HG02678 (cell line): ENCODE data around the gene ZNF710.

ENCODE experiments used
- ATAC-seq: cut with Tn5 transposase; IDR thresholded peaks from one replicate; pipeline ENCODE4 v1.9.1; 2021; ENCODE audit warnings: mild to moderate bottlenecking, moderate library complexity; ENCODE audit not compliant: unreplicated experiment

Gene ZNF710

DNA sequence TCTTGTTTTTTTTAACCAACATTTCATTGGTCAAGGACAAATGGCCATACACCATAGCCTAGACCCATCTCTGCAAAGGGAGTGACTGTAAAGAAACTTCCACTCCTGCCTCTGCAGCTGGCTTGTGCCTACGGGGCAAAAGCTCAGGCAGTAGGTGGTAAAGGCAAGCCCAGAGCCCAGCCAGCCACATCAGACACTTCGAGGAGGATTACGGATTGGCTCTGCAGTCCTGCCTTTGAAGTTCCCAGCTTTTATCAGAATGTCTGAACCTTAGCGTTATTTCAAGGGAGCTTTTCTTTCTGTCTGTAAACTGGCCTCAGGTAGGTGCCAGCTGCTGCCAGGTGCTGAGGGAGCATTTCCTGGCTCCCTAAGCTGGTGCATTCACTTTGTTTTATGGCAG is 15.6 kb downstream of the ZNF710 start:
- ATAC-seq: no peak

DNA sequence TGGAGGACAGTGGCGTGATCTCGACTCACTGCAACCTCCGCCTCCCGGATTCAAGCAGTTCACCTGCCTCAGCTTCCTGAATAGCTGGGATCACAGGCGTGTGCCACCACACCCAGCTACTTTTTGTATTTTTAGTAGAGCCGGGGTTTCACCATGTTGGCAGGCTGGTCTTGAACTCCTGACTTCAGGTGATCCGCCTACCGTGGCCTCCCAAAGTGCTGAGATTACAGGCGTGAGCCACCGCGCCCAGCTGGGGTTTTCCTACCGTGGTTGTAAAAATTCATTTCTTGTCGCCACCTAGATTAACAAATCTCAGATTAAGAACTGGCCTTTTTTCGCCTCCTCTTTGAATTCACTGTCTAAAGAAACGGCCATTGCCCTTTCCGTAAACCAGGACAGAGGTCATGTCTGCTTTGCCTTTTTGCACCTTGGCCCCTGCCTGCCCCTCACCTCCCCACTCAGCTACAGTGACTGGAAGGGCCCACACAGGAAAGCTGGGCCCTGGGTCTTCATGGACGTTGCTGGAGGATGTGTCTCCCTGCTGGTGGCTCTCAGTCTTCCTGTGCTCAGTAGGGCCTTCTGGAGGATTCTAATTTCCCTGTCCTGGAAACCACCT is 17.2 kb downstream of the ZNF710 start:
- ATAC-seq: no peak

DNA sequence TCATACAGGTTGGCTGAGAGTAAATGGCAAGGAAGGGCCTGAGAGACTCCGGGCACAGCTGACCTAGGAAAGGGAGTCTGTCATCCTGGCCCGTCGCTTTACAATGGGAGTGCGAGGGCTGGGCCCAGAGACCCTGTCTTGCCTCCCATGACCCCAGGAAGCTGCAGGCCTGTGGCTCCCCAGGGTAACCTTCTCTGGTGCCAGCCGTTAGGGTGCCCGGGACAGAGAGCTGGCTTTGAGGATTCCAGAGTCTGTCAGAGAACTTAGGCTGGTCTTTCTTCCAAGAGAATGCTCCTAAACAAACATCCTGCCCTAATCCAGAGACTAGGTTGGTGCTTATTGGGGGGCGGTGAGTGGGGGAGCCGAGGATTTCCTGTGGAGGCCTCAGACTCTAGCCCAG is 18.5 kb downstream of the ZNF710 start:
- ATAC-seq: no peak

DNA sequence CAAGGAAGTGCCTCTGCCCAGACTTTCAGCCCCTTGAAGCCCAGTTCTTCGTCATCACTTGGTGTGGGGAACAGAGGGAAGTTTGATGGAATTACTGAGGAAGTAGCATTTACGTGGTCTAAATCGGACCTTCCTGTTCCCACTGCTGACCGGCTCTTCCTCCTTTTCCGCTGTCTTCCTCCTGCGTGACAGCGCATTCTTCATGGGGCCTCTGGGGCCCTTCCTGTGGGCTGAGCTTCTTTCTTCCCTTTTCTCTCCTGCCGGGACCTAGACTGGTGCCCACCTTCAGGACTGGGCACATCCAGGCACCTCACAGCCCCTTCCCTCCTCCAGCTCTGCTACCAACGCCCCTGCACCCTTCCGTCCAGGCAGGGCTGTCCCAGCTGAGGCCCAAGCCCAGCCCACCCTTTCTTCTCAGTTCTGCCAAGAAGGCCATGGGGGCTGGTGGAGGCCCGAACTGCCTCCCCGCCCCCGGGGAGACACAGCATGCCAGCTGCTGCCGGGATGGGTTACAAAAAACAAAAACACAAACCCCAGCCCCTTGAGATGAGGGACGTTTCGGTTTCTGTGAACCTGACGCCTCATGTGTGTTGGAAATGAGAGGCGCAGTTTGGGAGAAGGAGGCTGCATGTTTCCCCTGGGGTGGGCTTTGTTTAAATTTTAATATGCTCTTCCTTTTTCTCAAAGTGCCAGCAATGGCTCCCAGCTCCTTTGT is 19.1 kb downstream of the ZNF710 start:
- ATAC-seq: no peak

DNA sequence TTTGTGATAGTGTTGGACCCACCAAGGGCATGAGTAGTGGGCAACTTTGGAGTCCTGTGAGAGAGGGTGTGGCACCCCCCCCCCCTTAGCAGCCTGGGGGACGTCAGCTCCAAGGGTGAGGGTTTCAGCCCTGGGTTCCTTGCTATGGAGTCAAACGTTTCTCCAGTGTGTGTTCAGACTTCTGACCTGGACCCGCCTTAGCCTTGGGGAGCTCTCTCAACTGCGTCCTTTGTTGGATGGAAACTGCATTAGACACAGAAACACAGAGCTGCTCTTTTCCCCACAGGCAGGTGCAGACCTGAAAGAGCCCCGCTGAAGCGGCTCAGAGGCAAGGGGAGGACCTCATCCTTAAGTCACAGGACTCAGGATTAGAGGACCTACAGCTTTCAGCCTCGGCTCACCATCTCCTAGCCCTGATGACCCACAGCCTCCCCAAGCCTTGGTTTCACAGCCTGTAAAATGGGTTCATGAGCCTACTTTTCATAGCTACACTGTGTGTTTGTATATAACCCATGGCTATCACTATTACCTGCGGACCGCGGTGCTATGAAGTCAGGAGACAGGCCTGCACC is 19.9 kb downstream of the ZNF710 start:
- ATAC-seq: no peak

DNA sequence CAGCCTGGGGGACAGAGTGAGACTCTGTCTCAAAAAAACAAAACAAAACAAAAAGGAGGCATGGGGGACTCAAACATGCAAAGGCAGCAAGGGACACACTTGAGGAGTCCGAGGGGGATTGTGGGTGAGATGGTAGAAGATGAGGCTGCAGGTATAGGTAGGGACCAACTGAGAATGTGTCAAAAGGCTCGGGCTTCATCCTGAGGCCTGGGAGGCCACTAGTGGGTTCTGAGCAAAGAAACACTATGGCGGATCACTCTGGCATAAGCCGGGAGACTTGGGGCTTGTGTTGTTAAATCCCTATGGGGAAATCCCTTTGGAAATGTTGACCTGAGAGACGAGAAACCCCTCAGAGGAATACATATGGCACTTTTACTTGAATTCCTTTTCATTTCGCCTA is 21.2 kb downstream of the ZNF710 start:
- no peak for ATAC-seq

DNA sequence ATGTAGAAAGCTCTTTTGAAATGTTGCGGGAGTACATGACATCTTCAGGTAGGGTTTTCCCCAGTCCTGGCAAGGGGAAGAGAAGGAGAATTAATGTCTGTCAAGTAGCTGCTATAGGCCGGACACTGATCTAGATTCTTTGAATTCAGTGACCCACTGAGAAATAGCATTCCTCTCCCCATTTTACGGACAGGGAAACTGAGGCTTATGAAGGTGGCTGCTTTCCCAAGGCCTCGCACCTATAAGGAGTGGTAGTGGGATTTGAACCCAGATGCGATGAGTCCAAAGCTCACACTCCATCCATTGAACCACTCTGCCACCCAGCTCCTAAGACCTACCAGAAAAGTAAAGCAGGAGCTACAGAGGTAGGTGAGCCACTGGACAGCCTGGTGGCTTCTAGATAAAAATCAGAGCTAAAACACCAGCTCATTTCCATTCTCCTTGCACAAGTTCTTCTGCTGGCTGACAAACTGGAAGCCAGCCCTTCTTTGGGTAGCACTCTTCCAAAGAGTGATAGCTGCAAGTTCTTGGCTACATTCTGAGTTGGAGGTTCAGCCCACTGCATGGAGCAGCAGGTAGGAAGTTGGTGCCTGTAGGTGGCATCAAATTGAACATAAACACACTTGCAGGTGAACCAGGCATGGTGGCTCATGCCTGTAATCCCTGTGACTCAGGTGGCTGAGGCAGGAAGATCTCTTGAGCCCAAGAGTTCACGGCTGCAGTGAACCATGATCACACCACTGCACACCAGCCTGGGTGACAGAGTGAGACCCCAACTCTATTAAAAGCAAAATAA is 22.0 kb downstream of the ZNF710 start:
- ATAC-seq: no peak

DNA sequence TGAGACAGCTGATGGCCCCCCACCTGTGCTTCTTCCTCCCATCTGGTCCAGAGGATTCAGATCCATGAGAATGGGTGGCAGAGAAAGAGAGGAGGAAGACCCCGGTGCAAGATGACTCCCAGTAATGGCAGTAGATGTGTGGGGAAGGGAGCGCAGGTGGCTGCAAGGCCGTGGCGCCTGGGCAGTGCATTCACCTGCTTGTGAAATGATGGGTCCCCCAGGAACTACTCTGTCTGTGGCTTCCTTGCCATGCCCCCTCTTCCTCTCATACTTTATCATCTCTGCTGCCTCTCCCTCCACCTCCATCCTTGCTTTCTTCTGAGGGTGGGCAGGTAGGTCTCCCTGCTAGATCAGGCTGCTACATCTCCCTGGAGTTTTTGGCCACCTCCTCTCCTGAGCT is 23.3 kb downstream of the ZNF710 start:
- ATAC-seq: no peak

DNA sequence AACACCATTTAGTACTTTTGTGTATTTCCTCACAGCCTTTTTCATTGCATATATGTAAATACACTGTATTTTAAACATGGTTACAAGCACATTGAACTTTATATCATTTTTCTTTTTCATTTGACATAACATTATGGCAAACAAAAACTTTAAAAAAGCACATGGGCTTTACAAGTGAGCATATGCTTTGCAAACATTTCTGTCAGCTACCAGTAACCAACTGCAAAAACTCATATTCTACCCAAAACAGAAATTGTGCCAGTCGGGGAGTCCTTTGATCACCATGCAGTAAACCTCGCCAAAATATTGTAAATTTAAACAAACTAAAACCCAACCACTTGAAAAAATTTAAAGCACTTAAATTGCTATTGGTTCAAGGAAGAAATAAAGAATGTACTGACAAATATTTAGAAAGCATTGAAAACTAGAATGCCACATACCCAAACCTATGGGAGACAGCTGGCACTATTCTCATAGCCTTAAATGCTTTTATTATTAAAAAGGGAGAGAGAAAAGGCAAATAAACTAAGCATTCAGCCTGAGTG is 24.4 kb downstream of the ZNF710 start:
- no peak for ATAC-seq

DNA sequence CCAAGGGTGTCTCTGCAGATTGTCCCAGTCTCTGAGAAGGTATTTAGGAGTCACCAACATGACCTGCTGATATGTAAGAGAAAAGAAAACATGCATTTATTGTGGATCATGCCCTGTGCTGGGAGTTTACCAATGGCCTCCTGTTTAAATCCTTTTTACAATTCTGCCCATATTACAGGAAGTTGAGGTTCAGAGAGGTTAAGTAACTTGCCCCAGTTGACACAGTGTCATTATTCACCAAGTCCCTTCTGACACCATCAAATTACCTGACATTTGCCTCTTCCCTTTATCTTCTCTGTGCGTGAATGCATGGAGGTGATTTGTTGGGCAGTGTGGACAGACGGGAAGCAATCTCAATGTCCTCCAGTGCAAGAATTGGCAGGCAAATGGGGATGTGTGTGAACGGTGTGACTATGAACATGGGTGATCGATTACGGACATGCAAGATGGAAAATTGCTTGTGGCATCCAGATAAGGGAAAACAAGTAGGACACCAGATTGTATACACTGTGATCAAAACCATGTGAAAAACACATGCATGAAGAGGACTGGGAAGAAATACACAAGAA is 27.3 kb downstream of the ZNF710 start:
- ATAC-seq: no peak

DNA sequence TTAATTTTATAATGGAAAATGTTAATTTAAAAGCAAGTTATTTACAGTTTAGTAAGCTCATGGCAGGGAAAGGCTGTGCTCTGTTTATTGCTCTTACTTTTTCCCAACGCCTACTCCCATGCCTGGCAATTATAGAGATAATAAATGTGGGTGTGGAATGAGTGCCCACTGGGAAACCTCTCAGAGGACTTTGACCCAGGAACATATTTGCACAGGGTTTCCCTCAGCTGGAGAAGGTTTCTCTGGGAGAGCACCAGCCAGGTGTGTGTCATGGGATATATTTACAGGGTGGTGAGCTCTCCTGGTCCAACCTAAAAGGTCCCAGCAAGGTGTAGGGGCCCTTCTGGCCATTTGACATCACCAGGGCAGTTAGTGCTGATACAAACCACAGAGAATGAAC is 27.9 kb downstream of the ZNF710 start:
- ATAC-seq: no peak

DNA sequence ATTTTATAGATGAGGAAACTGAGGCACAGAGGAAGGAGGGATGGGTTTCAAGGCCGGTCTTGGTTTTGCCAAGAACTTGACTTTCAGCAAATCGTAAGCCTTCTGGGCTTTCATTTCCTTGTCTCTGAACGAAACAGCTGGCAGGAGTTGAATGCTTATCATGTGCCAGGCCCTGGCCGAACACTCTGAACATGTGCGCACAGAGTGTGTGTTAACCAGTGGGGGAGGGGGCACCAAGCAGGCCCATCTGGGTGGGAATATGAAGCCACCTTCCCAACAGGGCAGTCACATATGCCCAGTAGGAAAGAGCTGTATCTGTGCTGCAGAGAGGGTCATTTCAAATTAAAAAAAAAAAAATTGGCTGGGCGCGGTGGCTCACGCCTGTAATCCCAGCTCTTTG is 29.3 kb downstream of the ZNF710 start:
- ATAC-seq: no peak

DNA sequence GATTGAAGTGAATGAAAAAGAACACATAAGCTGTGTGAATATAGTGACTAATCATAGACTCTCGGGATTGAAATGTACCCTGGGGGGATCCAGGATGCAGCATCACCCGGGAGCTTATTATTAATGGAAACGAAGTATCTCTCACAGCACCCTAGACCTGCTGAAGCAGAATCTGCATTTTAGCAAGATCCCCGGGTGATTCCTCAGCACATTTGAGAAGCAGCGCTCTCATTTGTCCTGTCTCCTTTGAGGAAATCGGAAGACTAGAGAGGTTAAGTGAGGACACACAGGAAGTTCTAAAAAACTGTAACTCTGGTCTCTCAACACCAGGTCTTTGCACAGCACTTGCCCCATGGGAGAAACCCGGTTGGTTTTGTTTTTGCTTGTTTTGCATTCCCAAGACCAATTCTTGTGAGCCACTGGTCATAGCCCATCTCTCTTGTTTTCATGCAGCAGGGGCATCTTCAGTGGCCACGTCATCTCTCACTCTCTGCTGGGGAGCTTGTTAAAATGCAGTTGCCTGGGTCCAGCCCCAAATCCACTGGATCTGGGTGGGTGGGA is 30.2 kb downstream of the ZNF710 start:
- peak; percentile 90 for ATAC-seq

DNA sequence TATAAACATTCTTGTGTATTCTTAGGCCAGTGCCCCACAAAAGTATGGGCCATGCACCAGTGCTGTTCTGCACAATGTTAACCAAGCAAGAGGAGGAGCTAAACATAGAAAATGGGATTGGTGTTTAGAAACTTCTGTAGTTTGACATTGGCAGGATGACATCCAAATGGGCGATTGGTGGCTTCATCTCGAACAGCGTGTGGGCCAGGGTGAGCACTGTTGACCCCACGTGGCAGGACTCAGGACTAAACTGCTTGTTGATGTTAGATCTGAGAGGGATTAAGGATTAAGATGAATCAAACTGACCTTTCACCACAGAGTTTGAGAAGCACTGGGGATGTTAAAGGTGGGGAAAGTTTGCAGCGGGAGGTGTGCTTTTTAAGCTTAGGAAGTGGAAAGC is 31.9 kb downstream of the ZNF710 start:
- no peak for ATAC-seq

DNA sequence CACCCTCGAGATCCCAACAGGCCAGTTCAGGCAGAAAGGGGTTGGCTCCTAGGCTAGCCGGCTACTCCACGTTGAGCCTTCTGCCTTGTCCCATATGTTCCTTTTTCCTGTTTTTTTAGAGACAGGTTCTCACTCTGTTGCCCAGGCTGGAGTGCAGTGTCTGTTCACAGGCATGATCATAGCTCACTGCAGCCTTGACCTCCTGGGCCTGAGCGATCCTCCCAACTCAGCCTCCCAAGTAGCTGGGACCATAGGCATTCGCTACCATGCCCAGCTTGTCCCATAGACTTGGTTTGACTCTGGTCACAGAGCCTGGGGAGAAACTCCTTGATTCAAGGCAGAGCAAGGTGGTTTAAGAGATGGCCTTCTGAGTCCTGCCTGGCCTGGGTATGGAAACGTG is 32.3 kb downstream of the ZNF710 start:
- no peak for ATAC-seq

DNA sequence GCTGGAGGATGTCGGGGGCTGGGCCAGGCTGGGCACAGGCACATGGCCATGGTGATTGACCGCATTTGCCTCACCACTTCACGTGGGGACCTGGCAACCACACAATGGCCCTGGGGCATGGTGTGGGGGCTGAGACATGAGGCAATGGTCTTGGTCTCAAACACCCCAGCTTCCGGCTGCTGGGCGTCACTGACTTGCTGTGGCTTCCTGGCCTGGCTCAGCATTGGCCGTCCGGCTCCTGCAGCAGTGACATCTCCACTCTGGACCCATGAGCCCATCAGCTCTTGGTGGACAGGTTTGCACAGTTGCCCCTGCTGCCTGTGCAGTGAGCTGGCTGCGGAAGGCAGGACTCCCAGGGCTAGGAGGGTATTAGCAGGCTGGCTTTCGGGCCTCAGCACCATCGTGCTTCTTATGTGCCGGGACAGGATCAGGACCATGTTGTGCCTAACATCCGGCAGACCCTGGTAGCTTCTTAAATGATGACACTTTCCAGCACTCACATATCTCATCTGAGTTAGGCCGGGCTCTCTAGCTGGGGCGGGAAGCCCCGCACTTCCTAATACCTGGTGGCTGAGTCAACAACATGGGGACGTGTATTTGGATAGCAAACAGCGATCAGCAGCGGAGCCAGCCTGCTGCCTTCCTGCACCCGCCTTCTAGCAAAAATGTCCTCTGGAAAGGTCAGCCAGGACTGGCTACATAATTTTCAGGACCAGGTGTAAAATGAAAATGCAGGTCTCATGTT is 34.1 kb downstream of the ZNF710 start:
- ATAC-seq: no peak

DNA sequence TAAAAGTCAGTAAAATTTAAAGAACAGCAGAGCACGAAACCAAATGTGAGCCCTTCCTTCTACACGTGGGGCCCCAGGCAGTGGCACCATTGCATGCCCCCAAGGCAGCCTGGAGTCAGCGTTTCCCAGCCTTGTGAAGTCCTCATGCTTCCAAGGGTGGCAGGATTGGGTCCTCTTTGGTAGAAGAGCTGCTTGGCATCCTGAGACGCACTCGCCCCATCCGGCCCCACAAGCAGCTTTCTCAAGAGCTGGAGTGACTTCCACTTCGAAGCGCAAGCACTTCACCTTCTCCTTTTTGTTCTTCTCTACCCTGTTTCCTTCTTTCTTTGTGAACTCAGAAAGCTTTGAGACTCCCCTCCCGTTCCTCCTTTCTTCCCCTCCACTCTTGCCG is 34.7 kb downstream of the ZNF710 start:
- no peak for ATAC-seq

DNA sequence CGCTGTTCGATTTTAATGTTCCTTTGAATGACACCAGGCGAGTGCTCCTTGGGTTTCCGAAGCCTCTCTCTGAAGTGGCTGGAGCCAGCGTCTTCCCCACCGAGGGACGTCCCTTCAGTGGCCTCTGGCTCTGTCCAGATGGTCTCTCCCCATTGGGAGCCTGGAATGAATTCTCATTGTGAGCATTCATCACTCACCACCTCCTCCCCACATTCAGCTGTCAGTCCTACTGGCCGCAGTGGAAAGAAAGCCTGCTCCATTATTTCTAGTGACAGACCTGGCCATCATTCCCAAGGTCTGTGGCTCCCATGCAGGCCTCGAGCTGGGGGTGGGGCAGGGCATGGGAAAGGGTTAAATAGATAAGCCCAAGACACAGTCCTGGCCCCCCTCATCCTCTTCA is 35.2 kb downstream of the ZNF710 start:
- ATAC-seq: no peak

DNA sequence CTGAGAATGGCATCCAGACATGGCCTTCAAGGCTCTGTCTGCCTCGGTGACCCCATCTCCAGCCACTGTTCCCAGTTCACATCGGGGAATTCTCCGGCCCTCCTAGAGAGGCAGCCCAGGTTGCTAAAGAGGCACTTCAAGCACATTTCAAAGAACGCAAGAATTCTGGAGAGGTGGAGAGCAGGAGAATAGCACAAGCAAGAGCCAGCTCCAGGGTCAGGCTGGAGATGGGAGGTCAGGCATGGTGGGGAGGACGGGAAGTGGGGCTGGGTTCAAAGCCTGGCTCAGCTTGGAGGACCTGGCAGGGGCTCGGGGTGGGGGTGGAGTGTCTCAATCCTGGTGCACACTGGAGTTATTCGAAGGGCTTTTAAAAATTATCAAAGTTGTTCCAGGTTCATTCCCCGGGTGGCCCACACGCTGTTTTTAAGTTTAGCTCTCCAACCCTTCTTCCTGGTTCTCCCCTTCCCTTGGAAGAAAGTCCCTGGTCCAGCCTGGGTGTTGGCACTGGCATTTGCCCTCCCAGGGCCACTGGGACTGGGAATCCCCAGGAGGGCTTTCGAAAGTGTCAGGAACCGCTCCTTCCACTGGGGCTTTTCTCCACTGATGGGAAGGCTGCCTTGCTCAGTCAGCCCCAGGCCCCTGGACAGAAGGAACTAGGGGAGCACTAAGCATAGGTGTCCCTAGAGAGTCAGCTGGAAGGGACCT is 35.8 kb downstream of the ZNF710 start:
- no peak for ATAC-seq

DNA sequence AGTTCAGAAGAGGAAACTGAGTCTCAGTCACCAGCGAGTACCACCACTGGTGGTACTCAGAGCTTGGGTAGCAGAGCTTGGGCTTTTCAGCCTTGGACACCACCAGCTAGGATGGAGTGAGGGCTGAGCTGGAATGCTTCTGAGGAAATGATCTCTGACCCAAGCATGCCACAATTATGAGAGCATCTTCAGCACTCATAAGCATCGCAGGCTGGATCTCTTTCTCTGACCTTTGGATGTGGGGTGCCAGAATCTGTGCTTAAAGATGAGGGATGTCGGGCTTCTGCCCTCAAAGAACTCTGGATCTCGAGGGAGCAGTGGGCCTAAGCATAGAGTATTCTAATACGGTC is 36.4 kb downstream of the ZNF710 start:
- no peak for ATAC-seq
